Breast epithelium (tissue), 3 donors: Measurements from ENCODE around the gene LMNTD1.

Source experiments
- CTCF ChIP-seq, 3 donors: fragments of 450-650 bp; IDR thresholded peaks; one replicate each; pipeline ENCODE4 v1.5.1; 2016 to 2017; ENCODE audit warnings: antibody characterized with exemption in 3 of 3, mild to moderate bottlenecking in 3 of 3, moderate library complexity in 3 of 3
- POLR2A ChIP-seq: fragments of 450-650 bp; IDR thresholded peaks from one replicate; pipeline ENCODE4 v1.6.1; 2016; ENCODE audit warnings: antibody characterized with exemption, mild to moderate bottlenecking, moderate library complexity
- POLR2AphosphoS5 ChIP-seq, 3 donors: sonication (generic); formaldehyde crosslinking; IDR thresholded peaks; one replicate each; pipeline ENCODE4 v1.6.1; 2017; ENCODE audit warnings: antibody characterized with exemption in 3 of 3

- TF ChIP-seq CTCF (IDR thresholded peaks at IDR 0.05) (no peak), POLR2AphosphoS5 (IDR thresholded peaks at IDR 0.05) (no peak), POLR2A (no peak)
Observed at GRCh38 chr12:25502118-25502517, 51.0 kb downstream of the LMNTD1 start.
